ENCODE results near the gene BMP4.

The BMP4 gene

GRCh38 chr14:53963320-53964227, 6.9 kb upstream of the BMP4 start:
- no peak for DNase-seq (ENCODE audit: low spot score)

GRCh38 chr14:53962953-53963319, 6.3 kb upstream of the BMP4 start:
- no peak for DNase-seq (ENCODE audit: low spot score)

GRCh38 chr14:53958628-53959027, 2.0 kb upstream of the BMP4 start:
- DNase-seq (ENCODE audit: low spot score), result no peak

GRCh38 chr14:53957739-53958138, 1.1 kb upstream of the BMP4 start:
- DNase-seq (ENCODE audit: low spot score), result no peak

GRCh38 chr14:53955671-53956426, 776 bp downstream of the BMP4 start:
- DNase-seq (ENCODE audit: low spot score), result no peak

- no peak for DNase-seq (ENCODE audit: low spot score)
Observed at GRCh38 chr14:53955229-53955556, 1.4 kb downstream of the BMP4 start.

- DNase-seq (ENCODE audit: low spot score), result no peak
Observed at GRCh38 chr14:53954551-53955228, 1.9 kb downstream of the BMP4 start.

- DNase-seq (ENCODE audit: low spot score), result no peak
Observed at GRCh38 chr14:53953828-53954550, 2.6 kb downstream of the BMP4 start.

GRCh38 chr14:53953002-53953827, 3.4 kb downstream of the BMP4 start:
- DNase-seq (ENCODE audit: low spot score), result no peak

- no peak for DNase-seq (ENCODE audit: low spot score)
Observed at GRCh38 chr14:53952533-53952932, 4.1 kb downstream of the BMP4 start.

GRCh38 chr14:53951627-53952303, 4.9 kb downstream of the BMP4 start:
- DNase-seq (ENCODE audit: low spot score), result no peak

- DNase-seq (ENCODE audit: low spot score), result no peak
Observed at GRCh38 chr14:53951243-53951626, 5.4 kb downstream of the BMP4 start.

GRCh38 chr14:53950031-53950793, 6.4 kb downstream of the BMP4 start:
- no peak for DNase-seq (ENCODE audit: low spot score)

- no peak for DNase-seq (ENCODE audit: low spot score)
Observed at GRCh38 chr14:53949201-53949600, 7.4 kb downstream of the BMP4 start.

- no peak for DNase-seq (ENCODE audit: low spot score)
Observed at GRCh38 chr14:53948205-53948884, 8.3 kb downstream of the BMP4 start.

- no peak for DNase-seq (ENCODE audit: low spot score)
Observed at GRCh38 chr14:53947452-53948204, 9.0 kb downstream of the BMP4 start.

GRCh38 chr14:53947094-53947445, 9.6 kb downstream of the BMP4 start:
- no peak for DNase-seq (ENCODE audit: low spot score)

GRCh38 chr14:53946404-53947093, 10.1 kb downstream of the BMP4 start:
- DNase-seq (ENCODE audit: low spot score), result no peak

All from CD4-positive, alpha-beta T cell treated with Interleukin-2 at 100 ng/mL for 4 hours (primary cell).